HL-60 (cell line): ENCODE data around the gene AK8.

Experiments
- DNase-seq, 2 experiments: peaks; one replicate each; pipeline ENCODE4 v3.0.0-alpha.2; 2010 to 2020; ENCODE audit warnings: low read depth in 1 of 2, low spot score in 1 of 2
- H3K27ac ChIP-seq: fragments of 250-450 bp; sonication (Bioruptor Pico); replicated peaks from 2 replicates; pipeline ENCODE4 v1.5.1; 2020; ENCODE audit warnings: mild to moderate bottlenecking, moderate library complexity
- H3K27me3 ChIP-seq: fragments of 250-450 bp; sonication (Bioruptor Pico); 2 replicates; pipeline ENCODE4 v1.5.1; 2021; ENCODE audit warnings: mild to moderate bottlenecking, moderate library complexity; ENCODE audit not compliant: insufficient read depth, poor library complexity, severe bottlenecking
- H3K4me3 ChIP-seq: replicated peaks from 2 replicates; pipeline ENCODE4 v1.5.1; 2011; ENCODE audit warnings: mild to moderate bottlenecking, control low read depth, low read length; ENCODE audit not compliant: insufficient read depth
- CTCF ChIP-seq: IDR thresholded peaks from one replicate; pipeline ENCODE4 v1.5.1; 2011; ENCODE audit warnings: low read length, control low read depth, inconsistent platforms; ENCODE audit not compliant: insufficient read depth
- GABPA ChIP-seq: IDR thresholded peaks from 2 replicates; pipeline ENCODE4 v1.6.1; 2012; ENCODE audit warnings: low read depth
- POLR2AphosphoS5 ChIP-seq: IDR thresholded peaks from 2 replicates; pipeline ENCODE4 v1.6.1; 2012; ENCODE audit warnings: low read depth
- REST ChIP-seq: IDR thresholded peaks from 2 replicates; pipeline ENCODE4 v1.6.1; 2012; ENCODE audit warnings: low read depth; ENCODE audit not compliant: insufficient replicate concordance
- SPI1 ChIP-seq: IDR thresholded peaks from 2 replicates; pipeline ENCODE4 v1.6.1; 2012; ENCODE audit warnings: low read depth, mild to moderate bottlenecking, borderline replicate concordance

The AK8 gene

GRCh38 chr9:132826621-132827365 lies 51.3 kb downstream of the AK8 start:
- H3K27me3 ChIP-seq = no peaks in the 10 kb centered on the region
- no peak overlapping the region for H3K4me3 ChIP-seq
- no peak for DNase-seq
- no peak overlapping the region for H3K27ac ChIP-seq
- TF ChIP-seq REST (no peak), SPI1 (no peak), CTCF (no peak), GABPA (no peak), POLR2AphosphoS5 (no peak)

GRCh38 chr9:132826131-132826530 lies 52.0 kb downstream of the AK8 start:
- no peak for TF ChIP-seq SPI1
- Histone ChIP-seq H3K27me3 (no peaks in the 10 kb centered on the region), H3K27ac (no peak overlapping the region), H3K4me3 (no peak overlapping the region)
- no peak for DNase-seq

GRCh38 chr9:132825430-132825829 lies 52.7 kb downstream of the AK8 start:
- no peak overlapping the region for H3K27ac ChIP-seq
- no peak for DNase-seq
- no peak overlapping the region for H3K4me3 ChIP-seq
- peaks cover under 1% of the 10 kb centered on the region for H3K27me3 ChIP-seq
- no peak for TF ChIP-seq REST
- no peak for TF ChIP-seq POLR2AphosphoS5
- TF ChIP-seq GABPA = no peak
- no peak for TF ChIP-seq CTCF
- no peak for TF ChIP-seq SPI1

- Histone ChIP-seq H3K27me3 (peaks cover 3% of the 10 kb centered on the region), H3K27ac (no peak overlapping the region), H3K4me3 (no peak overlapping the region)
- TF ChIP-seq REST (no peak), POLR2AphosphoS5 (no peak), SPI1 (no peak), CTCF (no peak), GABPA (no peak)
- DNase-seq = no peak
These were observed 53.1 kb downstream of the AK8 start for GRCh38 chr9:132824951-132825350.
